Cerebellar cortex (tissue), 1 donor: Measurements from ENCODE around the gene PIP4K2C.
"Not testable (repeated sequence)": the region's sequence is repeated elsewhere in the genome, so short reads cannot be mapped to it uniquely, and the experiment has no call there.

Experiments
- DNase-seq: peaks from one replicate; pipeline ENCODE4 v3.0.0-alpha.2; 2015; ENCODE audit warnings: low spot score

Gene PIP4K2C

GRCh38 chr12:57560516-57560915 lies 30.5 kb upstream of the PIP4K2C start:
- DNase-seq, result no peak

- DNase-seq, result not testable (repeated sequence)
These were observed 29.9 kb upstream of the PIP4K2C start for GRCh38 chr12:57561117-57561516.

GRCh38 chr12:57563358-57563757 lies 27.6 kb upstream of the PIP4K2C start:
- no peak for DNase-seq

- DNase-seq, result no peak
These were observed 26.7 kb upstream of the PIP4K2C start for GRCh38 chr12:57564178-57564740.

GRCh38 chr12:57568838-57569237 lies 22.2 kb upstream of the PIP4K2C start:
- no peak for DNase-seq

- DNase-seq, result no peak
These were observed 21.1 kb upstream of the PIP4K2C start for GRCh38 chr12:57569858-57570257.

DNA sequence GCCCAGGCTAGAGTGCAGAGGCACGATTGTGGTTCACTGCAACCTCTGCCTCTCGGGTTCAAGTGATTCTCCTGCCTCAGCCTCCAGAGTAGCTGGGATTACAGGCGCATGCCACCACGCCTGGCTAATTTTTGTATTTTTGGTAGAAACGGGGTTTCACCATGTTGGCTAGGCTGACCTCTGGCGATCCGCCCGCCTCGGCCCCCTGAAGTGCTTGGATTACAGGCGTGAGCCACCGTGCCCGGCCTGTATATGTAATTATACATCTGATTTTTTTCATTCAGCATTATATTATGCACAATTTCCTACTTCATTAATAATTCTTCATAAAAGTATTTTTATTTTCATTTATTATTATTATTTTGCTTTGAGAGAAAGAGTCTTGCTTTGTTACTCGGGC lies 20.6 kb upstream of the PIP4K2C start:
- DNase-seq, result not testable (repeated sequence)

GRCh38 chr12:57571926-57572762 lies 18.8 kb upstream of the PIP4K2C start:
- DNase-seq, result no peak

GRCh38 chr12:57574795-57575194 lies 16.2 kb upstream of the PIP4K2C start:
- DNase-seq, result no peak

DNA sequence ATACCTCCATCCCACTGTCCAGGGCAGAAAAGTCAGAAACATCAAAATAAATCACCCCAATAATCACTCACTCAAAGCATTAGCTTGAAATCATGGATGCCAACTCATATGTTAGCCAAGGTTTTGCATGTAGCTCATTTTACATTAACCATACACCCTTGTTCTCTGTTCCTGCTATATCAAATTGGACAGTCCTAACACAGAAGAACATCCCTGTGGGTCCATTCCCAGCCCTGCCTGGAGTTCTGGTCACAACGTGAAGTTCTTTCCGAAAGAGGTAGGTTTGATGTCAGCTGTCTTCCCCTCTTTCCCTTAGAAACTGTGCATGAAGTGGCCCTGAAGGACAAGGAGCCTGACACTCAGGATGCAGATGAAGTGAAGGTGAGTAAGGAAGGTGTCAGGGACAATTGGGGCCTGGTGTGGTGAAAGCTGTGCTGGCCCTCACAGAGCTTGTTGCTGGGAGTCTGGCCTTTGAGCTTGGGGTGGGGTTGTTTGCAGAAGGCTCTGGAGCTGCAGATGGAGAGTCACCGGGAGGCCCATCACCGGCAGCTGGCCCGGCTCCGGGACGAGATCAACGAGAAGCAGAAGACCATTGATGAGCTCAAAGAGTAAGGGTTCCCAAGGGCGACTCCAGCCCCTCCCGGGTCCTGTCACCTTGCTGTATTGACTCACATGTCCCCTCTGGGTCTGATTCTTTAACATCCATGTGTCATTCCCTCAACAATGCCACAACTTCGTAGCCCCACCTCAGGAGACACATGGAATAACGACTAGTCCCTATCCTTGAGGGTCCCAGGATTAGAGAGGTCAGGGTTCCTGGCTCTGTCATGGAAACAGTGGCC lies 15.0 kb upstream of the PIP4K2C start:
- DNase-seq, result no peak

GRCh38 chr12:57576613-57577160 lies 14.3 kb upstream of the PIP4K2C start:
- DNase-seq, result no peak

- no peak for DNase-seq
These were observed 12.8 kb upstream of the PIP4K2C start for GRCh38 chr12:57577981-57578758.

- DNase-seq, result no peak
These were observed 12.0 kb upstream of the PIP4K2C start for GRCh38 chr12:57579011-57579410.

DNA sequence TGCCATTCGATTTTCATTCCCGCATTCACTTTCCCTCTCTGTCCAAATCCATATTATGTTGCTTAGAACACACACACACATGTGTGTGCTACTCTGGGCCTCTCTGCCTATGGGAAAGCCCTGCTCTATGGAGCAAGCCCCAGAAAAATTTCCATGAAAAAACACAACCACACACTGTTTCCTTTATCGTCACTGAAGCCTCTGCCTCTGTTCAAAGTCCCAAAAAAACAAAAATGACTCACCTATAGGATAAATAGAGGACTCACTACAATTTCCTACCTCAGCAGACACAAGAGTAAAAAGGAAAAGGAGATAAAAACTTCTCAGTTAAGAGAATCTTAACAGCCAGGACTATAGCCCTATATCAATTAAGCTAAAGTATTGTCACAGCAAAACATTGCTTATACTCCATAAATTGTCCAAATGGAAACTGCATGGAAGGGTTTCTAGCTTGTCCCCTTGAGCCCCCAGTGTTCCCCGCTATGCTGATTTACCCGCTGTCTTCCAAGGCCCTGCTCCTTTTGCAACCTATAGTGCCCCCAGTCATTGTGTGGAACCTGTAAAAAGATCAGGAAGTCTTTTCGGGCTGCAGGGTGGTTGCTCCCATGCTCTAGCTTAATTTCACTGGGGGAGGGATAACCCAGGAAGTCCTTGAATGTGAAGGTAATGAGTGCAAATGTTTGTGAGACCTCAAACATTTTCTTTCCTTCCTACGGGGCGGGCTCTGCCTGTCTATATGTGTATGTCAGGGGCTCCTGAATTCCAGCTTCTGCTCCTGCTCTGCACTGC lies 11.1 kb upstream of the PIP4K2C start:
- DNase-seq, result no peak

- no peak for DNase-seq
These were observed 10.6 kb upstream of the PIP4K2C start for GRCh38 chr12:57580466-57580795.

DNA sequence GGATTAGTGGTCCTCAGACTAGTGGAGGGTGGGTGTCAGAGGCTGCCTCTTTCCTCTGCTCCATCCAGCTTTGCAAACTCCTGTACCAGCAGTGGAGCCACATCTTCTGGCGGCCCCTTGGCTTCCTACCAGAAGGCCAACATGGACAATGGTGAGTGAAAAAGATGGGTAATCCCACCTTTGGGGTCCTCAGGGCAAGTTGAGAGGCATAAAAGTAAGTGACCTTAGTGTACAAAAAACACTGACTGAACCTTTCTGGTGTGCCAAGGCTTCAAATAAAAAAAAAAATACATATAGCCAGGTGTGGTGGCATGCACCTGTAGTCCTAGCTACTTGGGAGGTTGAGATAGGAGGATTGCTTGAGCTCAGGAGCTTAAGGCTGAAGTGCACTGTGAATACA lies 9.2 kb upstream of the PIP4K2C start:
- DNase-seq, result no peak

- DNase-seq, result no peak
These were observed 8.6 kb upstream of the PIP4K2C start for GRCh38 chr12:57582440-57582839.

DNA sequence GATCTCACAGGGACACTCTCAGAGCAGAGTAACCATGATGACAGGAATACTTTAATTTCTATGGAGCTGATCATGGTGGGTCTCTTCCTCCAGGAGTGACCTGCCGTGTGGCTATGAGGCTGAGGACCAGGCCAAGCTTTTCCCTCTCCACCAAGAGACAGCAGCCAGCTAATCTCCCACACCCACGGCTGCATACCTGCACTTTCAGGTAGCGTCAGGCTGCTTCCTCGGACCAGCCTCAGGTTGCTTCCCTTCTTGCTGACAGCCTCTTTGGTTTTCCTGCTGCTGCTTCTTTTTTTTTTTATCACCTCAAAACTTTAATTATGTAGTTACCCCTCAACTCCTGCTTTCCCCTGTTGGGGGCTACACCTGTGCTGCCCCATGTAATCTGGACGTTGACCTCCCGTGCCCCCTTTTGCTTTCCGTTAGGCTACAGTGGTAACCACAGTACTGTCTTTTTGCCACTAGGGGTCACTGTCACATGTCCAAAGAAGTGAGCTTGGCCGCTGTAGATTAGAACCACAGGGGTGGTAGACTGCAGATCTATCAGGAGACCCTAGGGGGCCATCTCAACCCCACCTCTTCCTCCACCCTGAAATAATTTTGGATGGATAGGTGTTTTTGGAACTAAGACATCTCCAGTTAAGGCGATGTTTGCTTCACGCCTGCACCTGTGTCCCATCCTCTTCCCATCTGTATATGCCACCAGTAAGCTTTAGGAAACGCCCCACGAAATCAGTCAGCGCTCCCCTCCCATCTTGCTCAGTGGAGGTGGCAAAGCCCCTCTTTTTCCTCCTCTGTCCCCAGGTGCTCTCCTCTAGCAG lies 7.8 kb upstream of the PIP4K2C start:
- DNase-seq, result peak; percentile 86

GRCh38 chr12:57584050-57584449 lies 6.9 kb upstream of the PIP4K2C start:
- DNase-seq, result no peak

GRCh38 chr12:57584690-57585089 lies 6.3 kb upstream of the PIP4K2C start:
- DNase-seq, result no peak
